NCI-H2196 (cell line): ENCODE measurements around the gene PPA2.
"Not testable (repeated sequence)": the region's sequence is repeated elsewhere in the genome, so short reads cannot be mapped to it uniquely, and the experiment has no call there.

ENCODE experiments used
- DNase-seq: peaks from one replicate; lab custom pipeline; 2025; ENCODE audit not compliant: unreplicated experiment; lab: John Stamatoyannopoulos, UW

PPA2 gene

GRCh38 chr4:105460306-105460705 lies 13.6 kb downstream of the PPA2 start:
- DNase-seq: no peak

DNA sequence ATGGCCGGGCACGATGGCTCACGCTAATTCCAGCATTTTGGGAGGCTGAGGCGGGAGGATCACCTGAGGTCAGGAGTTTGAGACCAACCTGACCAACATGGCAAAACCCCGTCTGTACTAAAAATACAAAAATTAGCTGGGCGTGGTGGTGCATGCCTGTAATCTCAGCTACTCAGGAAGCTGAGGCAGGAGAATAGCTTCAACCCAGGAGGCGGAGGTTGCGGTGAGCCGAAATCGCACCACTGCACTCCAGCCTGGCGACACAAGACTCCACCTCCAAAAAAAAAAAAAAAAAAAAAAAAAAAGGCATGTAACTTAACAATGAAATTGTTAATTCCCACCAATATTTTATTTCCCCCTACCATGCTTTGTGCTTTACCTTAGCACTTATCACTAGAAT lies 15.3 kb downstream of the PPA2 start:
- not testable (repeated sequence) for DNase-seq

DNA sequence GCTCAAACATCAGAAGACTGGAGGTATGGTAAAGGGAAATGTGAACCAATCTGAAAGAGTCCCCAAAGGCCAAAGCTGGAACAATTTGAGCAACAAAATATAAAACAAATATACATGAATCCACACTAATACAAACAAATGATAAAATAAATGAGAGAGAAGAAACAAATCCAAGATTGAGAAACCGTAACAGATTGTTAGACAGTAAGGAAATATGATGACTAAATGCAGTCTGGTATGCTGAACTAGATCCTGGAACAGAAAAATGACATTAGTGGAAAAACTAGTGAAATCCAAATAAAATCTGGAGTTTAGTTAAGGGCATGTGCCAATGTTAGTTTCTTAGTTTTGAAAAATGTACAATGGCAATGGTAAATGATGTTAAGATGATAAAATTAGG lies 15.9 kb downstream of the PPA2 start:
- no peak for DNase-seq

DNA sequence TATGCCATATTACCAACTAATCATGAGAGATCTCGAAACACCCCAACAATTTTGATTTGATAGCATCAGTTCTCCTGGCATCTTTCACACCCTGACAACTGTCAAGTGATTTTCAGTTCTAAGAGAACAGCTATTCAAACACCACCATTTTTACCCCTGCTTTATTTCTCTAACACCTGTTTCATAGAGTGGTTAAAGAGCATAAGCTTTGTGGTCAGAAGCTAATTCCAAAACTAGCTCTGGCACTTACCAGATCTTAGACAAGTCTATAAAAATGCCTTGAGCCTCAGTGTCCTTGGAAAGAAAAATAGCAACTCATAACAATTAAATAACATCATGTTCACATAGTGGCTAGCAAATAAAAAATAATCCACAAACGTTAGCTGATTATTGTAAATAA lies 17.9 kb downstream of the PPA2 start:
- DNase-seq: no peak

GRCh38 chr4:105455182-105455581 lies 18.7 kb downstream of the PPA2 start:
- DNase-seq: no peak

DNA sequence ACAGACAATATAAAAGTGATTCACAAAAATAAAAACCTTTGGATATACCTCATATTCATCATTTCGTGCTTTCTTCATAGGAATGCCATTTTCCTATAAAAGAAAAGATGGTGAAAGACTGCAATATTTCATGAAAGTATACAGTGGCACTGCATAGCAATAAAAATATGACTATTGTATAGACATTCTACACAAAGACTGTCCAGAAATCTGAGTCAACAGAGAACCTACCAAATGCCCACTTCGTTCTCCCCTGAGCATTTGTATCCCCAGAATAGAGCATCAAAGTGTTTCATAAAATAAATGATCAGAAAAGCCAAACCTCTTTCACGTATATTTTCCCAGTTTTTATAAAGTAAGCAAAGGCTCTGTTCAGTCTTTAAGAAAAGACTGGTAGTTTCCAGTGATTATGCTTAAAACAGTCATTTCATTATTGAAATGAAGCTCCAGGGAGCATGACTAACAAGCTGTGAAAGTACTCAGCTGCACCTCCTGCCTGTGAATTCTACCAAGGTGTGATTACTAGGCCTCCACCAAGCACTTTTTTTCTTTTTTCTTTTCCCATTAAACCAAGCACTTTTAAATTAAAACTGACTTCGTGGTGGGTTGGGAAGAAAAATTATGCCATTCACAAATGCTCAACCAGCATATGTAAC lies 20.2 kb downstream of the PPA2 start:
- no peak for DNase-seq

- no peak for DNase-seq
Measured at GRCh38 chr4:105451346-105451745, 22.5 kb downstream of the PPA2 start.

DNA sequence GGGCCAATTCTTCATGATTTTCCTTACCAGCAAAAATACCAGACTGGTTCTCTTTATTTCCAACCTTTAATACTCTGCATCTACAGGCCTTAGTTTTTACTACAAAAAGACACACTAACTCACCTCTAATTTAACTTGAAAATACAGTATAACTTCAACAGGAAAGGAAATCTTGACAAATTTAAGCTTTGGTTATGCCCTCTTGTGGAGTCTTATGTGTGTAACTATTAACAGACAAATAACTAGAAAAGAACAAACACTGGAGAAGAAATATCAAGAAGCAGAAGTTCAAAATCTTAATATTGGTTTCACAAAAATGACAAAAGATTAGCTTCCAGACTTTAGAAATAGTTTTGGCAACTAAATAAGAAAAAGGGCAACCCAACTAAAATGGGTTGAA lies 33.0 kb downstream of the PPA2 start:
- DNase-seq: no peak

- DNase-seq: no peak
Measured at GRCh38 chr4:105437637-105438036, 36.2 kb downstream of the PPA2 start.

GRCh38 chr4:105436414-105436813 lies 37.4 kb downstream of the PPA2 start:
- DNase-seq: no peak

DNA sequence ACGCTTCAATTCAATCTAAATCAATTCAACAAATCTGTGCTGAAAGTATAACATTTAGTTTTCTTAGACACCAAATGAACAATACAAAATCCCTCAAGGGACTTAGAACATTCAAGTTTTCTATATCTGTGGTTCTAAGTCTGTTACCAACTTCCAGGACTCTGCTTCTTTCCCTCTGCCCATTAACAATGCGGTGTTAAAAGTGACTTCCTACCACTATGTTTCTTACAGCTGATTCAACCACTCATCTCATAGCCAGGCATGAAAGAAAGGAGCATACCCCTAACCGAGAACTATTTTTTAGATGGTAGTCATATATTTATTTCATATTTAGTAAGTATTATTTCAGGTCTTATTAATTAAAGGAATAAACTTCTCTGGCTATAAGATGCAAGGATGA lies 38.9 kb downstream of the PPA2 start:
- no peak for DNase-seq

DNA sequence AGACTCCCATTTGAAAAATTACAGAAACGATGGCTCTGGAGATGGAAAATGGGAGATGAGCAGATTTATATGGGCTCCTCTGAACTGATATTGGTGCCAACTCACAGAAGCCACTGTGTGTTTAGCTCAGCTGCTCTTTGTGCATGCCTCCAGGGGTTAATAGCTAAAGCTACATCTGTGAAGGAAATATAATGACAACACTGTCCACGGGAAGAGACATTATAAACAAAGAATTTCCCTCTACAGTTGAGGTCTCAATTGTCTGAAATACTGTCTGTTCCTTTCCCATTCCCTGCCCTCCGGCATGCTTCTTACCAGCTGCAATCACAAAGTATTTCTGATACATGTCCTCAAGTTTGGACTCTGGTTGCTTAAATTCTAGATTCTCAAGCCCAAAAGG lies 40.4 kb downstream of the PPA2 start:
- DNase-seq: no peak

DNA sequence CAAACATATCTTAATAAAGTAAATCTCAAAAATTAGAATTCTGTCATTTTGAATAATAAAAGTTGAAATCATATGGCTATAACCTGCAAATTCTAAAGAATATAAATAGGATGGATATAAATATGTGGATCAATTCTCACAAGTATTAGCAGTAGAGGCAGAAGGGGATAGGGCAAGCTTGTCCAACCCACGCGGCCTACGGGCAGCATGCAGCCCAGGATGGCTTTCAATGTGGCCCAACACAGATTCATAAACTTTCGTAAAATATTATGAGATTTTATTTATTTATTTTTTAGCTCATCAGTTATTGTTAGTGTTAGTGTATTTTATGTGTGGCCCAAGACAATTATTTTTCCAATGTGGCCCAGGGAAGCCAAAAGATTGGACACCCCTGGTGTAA lies 41.4 kb downstream of the PPA2 start:
- no peak for DNase-seq

DNA sequence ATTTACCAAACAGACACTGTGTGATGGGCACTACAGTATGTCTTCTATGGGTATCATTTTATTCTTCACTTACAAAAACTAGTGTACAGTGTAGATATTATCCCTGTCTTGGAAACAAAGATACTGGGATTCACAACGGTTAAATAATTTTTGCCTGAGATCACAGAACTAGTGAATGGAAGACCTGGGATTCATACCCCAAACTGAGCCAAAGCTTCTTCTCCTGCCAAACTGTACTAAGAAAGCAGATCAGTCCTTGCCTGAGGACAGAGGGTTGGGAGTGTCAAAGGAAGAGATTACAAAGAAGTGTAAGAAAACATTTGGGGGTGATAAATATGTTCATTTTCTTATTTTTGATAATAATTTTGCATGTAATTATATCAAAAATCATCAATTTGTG lies 43.1 kb downstream of the PPA2 start:
- no peak for DNase-seq

DNA sequence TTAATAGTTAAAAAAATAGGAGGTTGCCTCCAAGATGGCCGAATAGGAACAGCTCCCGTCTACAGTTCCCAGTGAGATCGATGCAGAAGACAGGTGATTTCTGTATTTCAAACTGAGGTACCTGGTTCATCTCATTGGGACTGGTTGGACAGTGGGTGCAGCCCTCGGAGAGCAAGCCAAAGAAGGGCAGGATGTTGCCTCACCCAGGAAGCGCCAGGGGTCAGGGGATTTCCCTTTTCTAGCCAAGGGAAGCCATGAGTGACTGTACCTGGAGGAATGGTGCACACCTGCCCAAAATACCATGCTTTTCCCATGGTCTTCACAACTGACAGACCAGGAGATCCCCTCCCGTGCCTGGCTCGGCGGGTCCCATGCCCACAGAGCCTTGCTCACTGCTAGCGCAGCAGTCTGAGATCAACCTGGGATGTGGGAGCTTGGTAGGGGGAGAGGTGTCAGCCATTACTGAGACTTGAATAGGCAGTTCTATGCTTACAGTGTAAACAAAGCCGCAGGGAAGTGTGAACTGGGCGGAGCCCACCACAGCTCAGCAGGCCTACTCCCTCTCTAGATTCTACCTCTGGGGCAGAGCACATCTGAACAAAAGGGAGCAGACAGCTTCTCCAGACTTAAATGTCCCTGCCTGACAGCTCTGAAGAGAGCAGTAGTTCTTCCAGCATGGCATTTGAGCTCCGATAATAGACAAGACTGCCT lies 47.5 kb downstream of the PPA2 start:
- DNase-seq: no peak

- DNase-seq: no peak
Measured at GRCh38 chr4:105422207-105422920, 51.5 kb downstream of the PPA2 start.

DNA sequence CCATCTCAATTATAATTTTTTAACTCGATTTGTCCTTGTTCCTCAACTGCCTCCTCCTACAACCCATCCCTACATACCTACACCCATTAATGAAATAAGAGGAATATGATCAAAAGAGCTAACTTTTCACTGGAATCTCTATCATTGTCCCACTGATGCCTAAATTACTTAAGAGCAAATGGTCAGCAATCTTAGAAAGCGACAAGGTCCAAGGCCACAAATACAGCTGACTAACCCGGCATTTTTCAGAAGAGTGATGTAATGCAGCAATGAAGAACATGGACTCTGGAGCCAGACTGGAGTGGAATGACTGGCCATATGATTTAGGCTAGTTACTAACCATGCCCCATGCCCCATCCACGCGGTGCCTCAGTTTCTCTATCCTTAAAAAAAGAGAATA lies 56.2 kb downstream of the PPA2 start:
- no peak for DNase-seq

DNA sequence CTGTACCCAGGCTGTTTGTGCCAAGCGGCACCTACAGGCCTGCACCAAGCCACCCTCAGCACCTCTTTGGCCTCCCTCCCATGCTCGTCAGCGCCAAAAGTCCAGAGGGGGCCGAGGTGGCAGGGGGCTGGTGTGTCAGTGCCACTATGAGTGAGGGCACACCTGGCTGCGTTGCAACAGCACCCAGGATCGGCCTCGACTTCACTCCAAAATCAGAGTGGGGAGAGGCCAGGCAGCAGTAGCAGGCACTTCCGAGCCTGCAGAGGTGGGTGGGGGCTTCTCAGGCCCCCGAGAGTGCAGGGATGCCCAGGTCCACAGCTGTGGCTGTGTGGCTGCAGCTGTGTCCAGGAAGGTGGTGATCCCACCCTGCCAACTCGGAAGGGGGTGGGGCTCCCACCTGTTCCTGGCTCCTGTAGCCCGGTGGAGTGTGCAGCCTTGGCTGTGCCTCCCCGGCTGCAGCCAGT lies 58.5 kb downstream of the PPA2 start:
- no peak for DNase-seq

DNA sequence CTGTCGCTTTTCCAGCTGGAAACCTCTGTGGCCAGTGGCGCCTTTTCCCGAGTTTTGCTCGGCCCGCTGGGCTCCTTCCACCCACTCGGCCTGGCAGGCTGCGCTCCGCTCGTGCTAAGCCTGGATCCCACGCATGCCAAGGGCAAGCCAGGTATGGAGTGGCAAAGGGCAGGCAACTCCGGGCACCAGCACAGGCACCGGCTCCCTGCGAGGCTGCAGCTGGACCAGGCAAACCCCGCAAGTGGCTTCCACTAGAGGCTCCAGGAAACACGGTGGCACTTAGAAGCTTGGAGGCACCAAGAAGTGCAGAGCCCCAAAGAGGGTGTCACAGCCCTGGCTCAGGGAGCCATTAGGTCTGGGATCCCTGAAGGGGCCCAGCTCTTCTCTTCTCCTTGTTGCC lies 59.5 kb downstream of the PPA2 start:
- DNase-seq: no peak

DNA sequence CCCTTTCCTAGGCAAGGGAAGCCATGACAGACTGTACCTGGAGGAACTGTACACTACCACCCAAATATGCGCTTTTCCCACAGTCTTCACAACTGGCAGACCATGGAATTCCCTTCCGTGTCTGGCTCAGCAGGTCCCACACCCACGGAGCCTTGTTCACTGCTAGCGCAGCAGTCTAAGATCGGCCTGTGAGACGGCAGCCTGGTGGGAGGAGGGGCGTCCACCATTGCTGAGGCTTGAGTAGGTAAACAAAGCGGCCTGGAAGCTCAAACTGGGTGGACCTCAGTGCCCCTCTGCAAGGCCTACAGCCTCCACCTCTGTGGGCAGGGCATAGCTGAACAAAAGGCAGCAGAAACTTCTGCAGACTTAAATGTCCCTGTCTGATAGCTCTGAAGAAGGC lies 64.7 kb downstream of the PPA2 start:
- DNase-seq: not testable (repeated sequence)

DNA sequence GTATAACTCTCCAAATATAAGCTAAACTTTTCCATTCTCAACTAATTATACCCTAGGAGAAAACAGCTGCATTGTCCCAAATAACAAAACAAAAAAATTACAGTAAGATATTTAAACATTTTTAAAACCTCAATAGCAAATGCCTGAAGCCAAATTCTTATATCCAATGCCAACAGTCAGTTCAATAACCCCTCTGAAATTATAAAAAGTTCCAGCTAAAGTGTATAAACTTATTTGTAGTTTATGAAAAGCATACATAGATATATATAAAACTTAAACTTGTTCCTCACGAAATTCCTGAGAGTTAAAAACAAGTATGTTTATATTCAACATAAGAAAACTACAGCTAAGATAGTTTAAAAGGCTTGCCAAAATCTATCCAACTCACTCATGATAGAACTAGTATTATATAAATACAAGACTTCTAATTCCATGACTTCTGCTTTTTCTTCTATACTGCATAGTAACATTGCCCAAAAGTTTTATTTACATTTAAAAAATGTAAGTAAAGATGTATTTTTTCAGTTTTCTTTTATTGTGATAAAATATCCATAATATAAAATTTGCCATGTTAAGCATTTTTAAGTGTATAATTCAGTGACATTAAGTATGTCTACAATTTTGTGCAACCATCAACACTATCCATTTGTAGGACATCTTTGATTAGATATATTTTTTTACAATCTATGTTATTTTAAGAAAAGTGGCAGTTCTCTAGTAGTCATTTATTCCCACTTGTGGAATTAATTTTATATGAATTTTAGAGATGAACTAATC lies 72.8 kb downstream of the PPA2 start:
- DNase-seq: no peak
